Stomach (tissue), 9 donors: ENCODE measurements around the gene ADIRF. TPM values are rescaled to one million over a fixed set of nuclear protein-coding genes. Genes with fewer than 3 reads are reported as not detected.

ENCODE experiments used
- DNase-seq, 2 donors: peaks; one replicate each; pipeline versions ENCODE4 v3.0.0 to v3.0.0-alpha.2; 2013 to 2019
- H3K27ac ChIP-seq, 5 donors: fragments of 200-600 bp in 4 of 5; sonication (generic) in 4 of 5; one replicate each; pipeline ENCODE4 v1.5.1; 2013 to 2019; ENCODE audit warnings: mild to moderate bottlenecking in 1 of 5, moderate library complexity in 1 of 5
- H3K27me3 ChIP-seq, 3 donors: fragments of 200-600 bp; sonication (generic); one replicate each; pipeline ENCODE4 v1.5.1; 2017 to 2019; ENCODE audit warnings: mixed run types in 1 of 3
- H3K36me3 ChIP-seq, 4 donors: fragments of 200-600 bp; sonication (generic); 1 replicate in 3 of 4; 2 replicates in 1 of 4; pipeline ENCODE4 v1.5.1; 2016 to 2019
- H3K4me1 ChIP-seq, 4 donors: fragments of 200-600 bp; sonication (generic); one replicate each; pipeline ENCODE4 v1.5.1; 2016 to 2019
- H3K4me3 ChIP-seq, 4 donors: fragments of 200-600 bp; sonication (generic) in 3 of 4; one replicate each; pipeline ENCODE4 v1.5.1; 2016 to 2019; ENCODE audit warnings: mild to moderate bottlenecking in 1 of 4
- H3K9me3 ChIP-seq, 4 donors: fragments of 200-600 bp; sonication (generic); one replicate each; pipeline ENCODE4 v1.5.1; 2016 to 2019
- EP300 ChIP-seq: sonication (generic); formaldehyde crosslinking; IDR thresholded peaks from one replicate; pipeline ENCODE4 v1.6.1; 2017; ENCODE audit warnings: antibody characterized with exemption
- POLR2A ChIP-seq, 4 donors: fragments of 450-650 bp; IDR thresholded peaks; one replicate each; pipeline ENCODE4 v1.6.1; 2016; ENCODE audit warnings: antibody characterized with exemption in 4 of 4, control low read depth in 2 of 4, mild to moderate bottlenecking in 1 of 4, moderate library complexity in 1 of 4
- POLR2AphosphoS5 ChIP-seq, 3 donors: sonication (generic); formaldehyde crosslinking; IDR thresholded peaks; one replicate each; pipeline ENCODE4 v1.6.1; 2016; ENCODE audit warnings: antibody characterized with exemption in 3 of 3
- WGBS, 5 donors: extraction: QIAGEN DNeasy Blood & Tissue Kit in 3 of 5; methylation state at CpG; one replicate each; pipeline versions ENCODE4 v1.1.5 to v1.1.7; 2013 to 2018; 5-methylcytosine and 5-hydroxymethylcytosine counted together
- intact Hi-C: fragments of 100-400 bp; cut with DNase I; formaldehyde crosslinking; loops from one replicate; pipeline ENCODE4 v1.15.1; 2023; ENCODE audit warnings: low total_unique reads
- polyA plus RNA-seq, 3 donors: library from polyadenylated mRNA; stranded (reverse); fragments of 200-250 nt; gene quantifications; one replicate each; pipeline ENCODE4 v1.2.3, GENCODE V29; 2013
- total RNA-seq, 5 donors: library from RNA; depleted of rRNA; stranded (reverse); fragments of >200 nt; gene quantifications; one replicate each; pipeline versions ENCODE4 v1.1.0 to v1.2.3, GENCODE V29; 2014 to 2016
- TF ChIP-seq, protein P1 (sequence below), 7 experiments: fragments of 450-650 bp in 4 of 7; fragments of 200-600 bp in 3 of 7; sonication (generic) in 3 of 7; IDR thresholded peaks; one replicate each; pipeline ENCODE4 v1.5.1; 2016 to 2019; ENCODE audit warnings: antibody characterized with exemption in 7 of 7, control low read depth in 2 of 7, mild to moderate bottlenecking in 1 of 7
- donor health status: healthy with polysubstance abuse.
- donor health status: Bipolar disorder and iron deficiency.
- donor health status: healthy.

Gene ADIRF
- total and polyA plus RNA-seq, 8 donors: 1.2 to 249 (median 86.1) TPM

GRCh38 chr10:86953747-86954680 is 14.3 kb upstream of the ADIRF start:
- TF ChIP-seq POLR2A (IDR thresholded peaks at IDR 0.05) (no peak), POLR2AphosphoS5 (IDR thresholded peaks at IDR 0.05) (peak; percentile 24 to 40 (median 37)), EP300 (peak; percentile 28)
- TF ChIP-seq, protein P1, sequence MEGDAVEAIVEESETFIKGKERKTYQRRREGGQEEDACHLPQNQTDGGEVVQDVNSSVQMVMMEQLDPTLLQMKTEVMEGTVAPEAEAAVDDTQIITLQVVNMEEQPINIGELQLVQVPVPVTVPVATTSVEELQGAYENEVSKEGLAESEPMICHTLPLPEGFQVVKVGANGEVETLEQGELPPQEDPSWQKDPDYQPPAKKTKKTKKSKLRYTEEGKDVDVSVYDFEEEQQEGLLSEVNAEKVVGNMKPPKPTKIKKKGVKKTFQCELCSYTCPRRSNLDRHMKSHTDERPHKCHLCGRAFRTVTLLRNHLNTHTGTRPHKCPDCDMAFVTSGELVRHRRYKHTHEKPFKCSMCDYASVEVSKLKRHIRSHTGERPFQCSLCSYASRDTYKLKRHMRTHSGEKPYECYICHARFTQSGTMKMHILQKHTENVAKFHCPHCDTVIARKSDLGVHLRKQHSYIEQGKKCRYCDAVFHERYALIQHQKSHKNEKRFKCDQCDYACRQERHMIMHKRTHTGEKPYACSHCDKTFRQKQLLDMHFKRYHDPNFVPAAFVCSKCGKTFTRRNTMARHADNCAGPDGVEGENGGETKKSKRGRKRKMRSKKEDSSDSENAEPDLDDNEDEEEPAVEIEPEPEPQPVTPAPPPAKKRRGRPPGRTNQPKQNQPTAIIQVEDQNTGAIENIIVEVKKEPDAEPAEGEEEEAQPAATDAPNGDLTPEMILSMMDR (IDR thresholded peaks at IDR 0.05): no peak
- peak in 1 of 2 donors; percentile 90 for DNase-seq
- Histone ChIP-seq H3K36me3 (no peaks in the 10 kb centered on the region), H3K4me3 (peak overlapping the region in 1 of 4 donors; percentile 39), H3K4me1 (peaks cover 16 to 41% (median 30%) of the 10 kb centered on the region in 4 donors), H3K9me3 (peaks cover 0 to 13% (median 4%) of the 10 kb centered on the region in 4 donors), H3K27me3 (no peaks in the 10 kb centered on the region), H3K27ac (peak overlapping the region; percentile 48 to 82 (median 74))
- 56 to 66% (median 63%) methylated on average over 14 to 15 of the region's 15 CpGs for WGBS, 5 donors
- intact Hi-C loops: no loop called here

- Histone ChIP-seq H3K36me3 (no peaks in the 10 kb centered on the region), H3K27ac (peak overlapping the region; percentile 26 to 82 (median 74)), H3K27me3 (no peaks in the 10 kb centered on the region), H3K4me3 (peak overlapping the region in 3 of 4 donors; percentile 23 to 39 (median 27)), H3K4me1 (peaks cover 22 to 50% (median 35%) of the 10 kb centered on the region in 4 donors), H3K9me3 (peaks cover 0 to 13% (median 4%) of the 10 kb centered on the region in 4 donors)
- no peak for TF ChIP-seq EP300
- no peak for TF ChIP-seq POLR2AphosphoS5 (IDR thresholded peaks at IDR 0.05)
- no peak for TF ChIP-seq POLR2A (IDR thresholded peaks at IDR 0.05)
- intact Hi-C loops: no loop called here
- 59 to 82% (median 76%) methylated on average over 9 to 13 of the region's 13 CpGs for WGBS, 5 donors
- DNase-seq: no peak
Observed at GRCh38 chr10:86954681-86955500, 13.4 kb upstream of the ADIRF start.

GRCh38 chr10:86955501-86956194 is 12.6 kb upstream of the ADIRF start:
- TF ChIP-seq POLR2AphosphoS5 (IDR thresholded peaks at IDR 0.05) (peak in 2 of 3 donors; percentile 27 to 35), EP300 (no peak)
- peaks cover 22 to 58% (median 42%) of the 10 kb centered on the region in 4 donors for H3K4me1 ChIP-seq
- DNase-seq: peak in 1 of 2 donors; percentile 45
- intact Hi-C loops: no loop called here
- no peaks in the 10 kb centered on the region for H3K27me3 ChIP-seq
- peak overlapping the region; percentile 26 to 82 (median 74) for H3K27ac ChIP-seq
- 62 to 82% (median 79%) methylated on average over 14 to 16 of the region's 16 CpGs for WGBS, 5 donors
- H3K4me3 ChIP-seq: peak overlapping the region; percentile 23 to 39 (median 31)
- peaks cover 0 to 13% (median 4%) of the 10 kb centered on the region in 4 donors for H3K9me3 ChIP-seq
- no peaks in the 10 kb centered on the region for H3K36me3 ChIP-seq

GRCh38 chr10:86956195-86956847 is 12.0 kb upstream of the ADIRF start:
- DNase-seq: no peak
- peaks cover 22 to 62% (median 45%) of the 10 kb centered on the region in 4 donors for H3K4me1 ChIP-seq
- H3K27ac ChIP-seq: peak overlapping the region; percentile 52 to 82 (median 74)
- H3K4me3 ChIP-seq: peak overlapping the region; percentile 23 to 39 (median 31)
- 66 to 76% (median 72%) methylated on average over 6 to 7 of the region's 7 CpGs for WGBS, 5 donors
- peaks cover 0 to 13% (median 4%) of the 10 kb centered on the region in 4 donors for H3K9me3 ChIP-seq
- TF ChIP-seq, protein P1 (IDR thresholded peaks at IDR 0.05): no peak
- TF ChIP-seq POLR2AphosphoS5 (IDR thresholded peaks at IDR 0.05): no peak
- no peak for TF ChIP-seq EP300
- no peak for TF ChIP-seq POLR2A (IDR thresholded peaks at IDR 0.05)
- H3K36me3 ChIP-seq: no peaks in the 10 kb centered on the region
- intact Hi-C loops: no loop called here
- no peaks in the 10 kb centered on the region for H3K27me3 ChIP-seq
